Measurements from ENCODE around the gene HIPK2.

Gene HIPK2

DNA sequence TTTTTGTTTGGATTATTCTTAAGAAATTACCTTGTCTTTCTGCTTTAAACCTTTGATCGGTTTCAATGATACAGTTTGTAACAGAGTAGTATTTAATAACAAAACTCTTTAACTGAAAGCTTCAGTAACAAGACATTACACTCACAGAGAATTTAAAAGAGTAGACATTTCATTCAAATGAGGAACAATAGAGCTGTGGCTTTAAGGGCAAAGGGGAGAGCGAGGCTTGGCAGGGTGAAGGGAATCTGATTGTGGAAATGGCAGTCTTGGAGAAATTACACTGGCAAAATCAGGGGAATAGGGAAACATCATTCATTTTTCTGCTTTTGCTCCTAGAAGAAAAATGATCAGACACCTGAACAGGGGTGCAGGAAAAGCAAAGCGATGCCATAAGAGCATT, 5.1 kb upstream of the HIPK2 start:
- DNase-seq: no peak

DNA sequence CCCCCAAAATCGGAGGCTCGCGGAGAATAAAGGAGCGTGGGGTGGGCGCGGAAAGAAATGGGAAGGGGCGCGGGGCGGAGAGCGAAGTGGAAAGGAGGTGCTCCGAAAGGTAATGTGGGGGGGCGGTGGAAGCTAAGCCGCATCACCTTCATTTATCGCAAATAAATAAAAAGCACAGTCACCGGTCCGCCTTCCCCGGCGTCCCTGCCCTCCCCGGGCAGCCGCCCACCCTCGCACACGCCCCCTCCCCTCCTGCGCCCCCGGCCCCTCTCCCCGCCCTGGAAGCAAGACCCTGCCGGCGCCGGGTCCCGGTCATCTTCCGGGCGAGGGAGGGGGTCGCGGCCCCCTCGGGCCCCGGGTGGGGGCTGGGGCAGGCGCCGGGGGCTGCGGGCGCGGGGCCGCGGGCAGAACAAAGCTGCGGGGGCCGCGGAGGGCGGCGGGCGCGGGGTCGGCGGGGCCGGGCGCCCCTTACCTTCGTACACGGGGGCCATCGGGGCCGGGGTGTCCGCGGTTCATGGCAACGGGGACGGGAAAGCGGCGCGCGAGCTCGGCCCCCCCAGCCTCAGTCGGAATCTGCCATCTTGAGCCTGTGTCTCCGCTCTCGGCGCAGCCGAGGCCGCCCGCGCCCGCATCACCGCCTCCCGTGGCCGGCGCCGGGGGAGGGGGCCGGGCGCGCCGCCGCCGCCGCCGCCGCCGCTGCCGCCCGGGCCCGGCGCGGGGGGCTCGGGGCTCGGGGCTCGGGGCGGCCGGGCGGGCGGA, 486 bp downstream of the HIPK2 start:
- no peak for DNase-seq

DNA sequence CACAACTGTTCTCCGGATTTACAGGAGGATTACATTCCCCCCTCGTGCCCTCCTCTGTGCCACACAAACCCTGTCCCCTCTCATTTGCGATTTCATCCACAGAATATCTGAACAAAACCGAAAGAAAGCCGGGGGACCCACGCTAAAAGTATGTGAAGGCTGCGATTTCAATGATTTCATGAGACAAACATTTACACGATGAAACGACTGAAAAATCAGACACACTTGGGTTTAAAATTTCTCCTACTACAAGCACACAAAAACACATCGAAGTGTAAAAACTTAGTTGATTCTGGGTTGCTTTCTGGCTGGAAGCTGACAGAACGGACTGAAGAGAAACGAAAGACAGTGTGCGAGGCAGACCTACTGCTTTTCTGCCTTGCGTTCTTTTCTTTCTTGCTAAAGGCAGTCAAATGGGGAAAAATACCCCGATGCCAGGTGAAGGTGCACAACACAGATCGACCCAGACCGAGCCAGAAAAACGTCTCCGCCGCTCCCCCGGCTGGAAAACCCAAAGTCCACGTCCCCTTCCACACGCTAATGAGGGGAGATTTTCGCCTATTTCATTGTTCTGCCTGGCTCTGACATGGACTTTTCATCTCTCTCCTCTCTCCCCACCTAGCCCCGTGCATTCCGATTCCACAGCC, 1.2 kb downstream of the HIPK2 start:
- no peak for DNase-seq

DNA sequence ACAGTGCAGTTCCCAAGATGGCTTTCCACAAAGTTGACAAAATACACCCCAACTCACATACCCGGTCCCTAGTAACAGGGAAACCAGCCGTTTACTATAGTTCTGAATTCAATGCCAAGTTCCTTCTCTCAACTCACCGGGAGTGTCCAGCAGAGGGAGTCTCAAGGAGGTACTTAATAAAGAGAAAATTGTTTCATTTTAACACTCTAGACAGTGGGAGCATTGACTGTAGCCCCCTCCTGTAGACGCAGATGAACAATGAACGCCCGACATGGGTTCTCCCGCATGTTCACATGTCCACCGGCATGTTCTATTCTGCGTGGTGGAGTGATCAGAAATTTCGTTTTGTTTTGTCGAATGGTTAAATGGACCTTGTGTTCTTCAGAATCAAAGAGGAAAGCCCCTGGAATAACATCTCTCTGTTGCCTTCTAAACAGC, 1.9 kb downstream of the HIPK2 start:
- no peak for DNase-seq

DNA sequence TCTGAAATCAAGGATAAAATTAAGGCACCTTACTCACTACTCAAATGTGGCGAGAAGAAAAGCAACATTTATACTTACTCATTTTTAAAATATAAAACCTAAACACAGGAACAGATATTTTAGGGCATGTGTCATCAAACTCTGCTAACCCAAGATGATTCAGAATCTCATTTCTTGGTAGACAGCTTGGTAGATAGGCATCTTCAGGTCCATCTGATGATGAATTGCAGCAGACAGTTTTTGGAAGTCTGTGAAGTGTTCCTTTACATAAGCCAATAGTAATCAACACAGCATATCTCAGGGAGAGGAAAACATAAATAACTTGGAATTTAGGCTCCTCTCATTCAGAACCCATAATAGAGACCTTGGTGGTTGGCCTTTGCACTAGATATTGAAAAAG, 3.4 kb downstream of the HIPK2 start:
- DNase-seq: no peak

DNA sequence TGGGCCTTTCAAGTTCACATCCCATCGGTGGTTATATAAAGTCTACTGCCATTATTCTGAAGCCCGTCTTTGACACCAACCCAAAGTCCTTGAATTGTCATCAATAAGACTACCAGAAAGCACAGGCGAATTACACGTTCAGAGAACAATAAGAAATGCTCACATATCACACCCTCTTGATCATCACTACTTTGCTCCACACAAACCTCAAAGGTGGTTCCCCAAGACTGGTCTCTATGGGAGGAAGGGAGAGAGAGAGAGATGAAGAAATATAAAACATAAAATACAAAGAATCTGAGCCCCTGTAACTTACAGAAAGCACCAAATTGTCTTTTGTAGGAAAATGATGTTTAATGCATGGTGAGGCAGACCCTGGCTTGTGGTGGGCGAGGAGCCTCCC, 4.4 kb downstream of the HIPK2 start:
- no peak for DNase-seq

DNA sequence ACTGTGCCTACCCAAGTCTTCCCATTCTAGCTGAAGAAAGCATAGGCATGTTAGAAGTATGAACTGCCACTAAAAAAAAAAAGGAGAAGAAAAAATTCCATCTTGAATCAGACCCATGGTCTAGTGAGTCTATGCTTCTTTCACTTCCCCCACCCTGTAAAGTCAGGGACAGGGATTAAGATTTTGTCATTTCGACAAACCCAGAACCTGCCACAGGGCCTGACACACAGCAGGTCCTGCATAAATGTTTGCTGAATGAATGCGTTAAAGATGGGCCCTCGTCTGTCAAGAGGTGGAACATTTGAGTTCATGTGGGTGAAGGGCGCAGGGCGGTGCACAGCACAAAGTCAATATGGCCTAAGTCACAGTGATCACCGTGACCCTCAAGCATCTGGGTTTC, 4.9 kb downstream of the HIPK2 start:
- no peak for DNase-seq

DNA sequence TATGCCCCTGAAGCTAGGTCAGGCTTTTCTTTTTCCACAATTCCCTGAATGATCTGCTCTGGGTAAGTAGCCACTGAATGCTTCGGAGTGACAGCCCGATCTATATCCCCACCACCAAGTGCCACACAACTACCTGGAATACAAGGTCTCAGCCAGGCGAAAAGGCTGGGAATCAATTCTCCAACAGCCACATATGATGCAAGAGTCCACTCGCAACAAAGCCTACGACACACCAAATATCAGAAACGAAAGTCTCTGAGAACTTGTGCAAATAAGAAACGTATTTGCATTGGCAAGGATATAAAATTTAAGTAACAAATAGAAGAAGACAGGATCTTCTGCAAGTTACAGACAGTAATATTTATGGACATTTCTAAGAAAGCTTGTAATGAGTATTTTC, 5.7 kb downstream of the HIPK2 start:
- no peak for DNase-seq

DNA sequence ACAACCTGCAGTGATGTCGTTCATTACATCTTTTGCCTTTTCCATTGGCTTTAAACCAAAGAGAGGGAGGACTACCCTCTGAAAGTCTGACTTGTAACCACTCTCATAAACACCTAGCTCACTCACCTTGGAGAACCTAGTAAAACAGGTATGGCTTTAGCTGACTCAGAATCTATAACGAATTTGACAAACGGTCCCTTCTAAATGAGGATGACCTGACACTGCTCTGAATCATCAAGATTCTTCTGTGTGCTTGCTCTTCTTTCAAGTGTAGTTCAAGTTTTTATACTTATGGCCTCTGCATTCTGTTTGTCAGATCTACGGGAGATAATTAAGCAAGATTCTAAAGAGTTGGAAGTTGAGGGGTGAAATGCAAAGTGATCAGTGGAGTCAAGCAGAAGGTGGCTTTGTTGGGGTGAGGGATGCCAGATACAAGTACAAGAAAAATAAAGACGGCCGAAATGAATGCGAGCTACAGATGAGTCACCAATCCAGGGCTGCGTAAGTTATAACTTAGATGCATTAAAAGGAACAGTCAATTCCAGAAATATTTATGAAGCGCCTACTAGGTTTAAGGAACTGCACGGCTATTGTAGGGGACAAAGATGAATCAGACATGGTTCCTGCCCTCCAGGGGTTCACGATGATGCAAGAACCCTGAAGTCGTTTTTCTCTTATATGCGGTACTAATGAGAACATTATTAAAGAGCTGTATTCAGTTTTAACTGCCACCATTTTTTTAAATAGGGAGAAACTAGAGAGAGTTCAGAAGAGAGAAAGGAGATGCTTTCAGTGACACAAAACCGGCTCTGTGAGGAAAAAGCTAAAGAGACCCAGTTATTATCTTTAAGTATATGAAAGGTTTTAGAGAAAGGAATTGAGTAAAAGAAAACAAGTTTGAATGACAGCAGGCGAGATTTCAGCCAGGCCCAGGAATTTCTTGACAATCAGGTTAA, 6.5 kb downstream of the HIPK2 start:
- DNase-seq: no peak

DNA sequence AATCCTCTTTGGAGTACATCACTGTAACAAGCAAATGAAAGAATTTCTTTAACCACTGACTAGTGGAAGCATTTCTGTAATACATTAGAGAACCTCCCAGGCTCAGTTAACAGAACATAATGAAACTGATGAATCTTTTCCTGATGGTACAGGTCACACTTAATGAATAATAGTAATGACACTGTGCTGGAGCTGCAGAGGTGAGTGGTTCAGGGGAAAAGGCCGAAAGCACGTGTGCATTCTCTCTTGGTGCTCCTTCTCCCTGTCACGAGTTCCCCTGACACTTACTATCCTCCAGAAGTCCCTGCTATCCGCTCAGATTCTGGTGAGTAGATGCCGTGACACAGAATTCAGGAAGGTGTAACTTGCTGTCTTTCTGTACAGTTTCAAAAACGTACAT, 8.0 kb downstream of the HIPK2 start:
- DNase-seq: no peak

DNA sequence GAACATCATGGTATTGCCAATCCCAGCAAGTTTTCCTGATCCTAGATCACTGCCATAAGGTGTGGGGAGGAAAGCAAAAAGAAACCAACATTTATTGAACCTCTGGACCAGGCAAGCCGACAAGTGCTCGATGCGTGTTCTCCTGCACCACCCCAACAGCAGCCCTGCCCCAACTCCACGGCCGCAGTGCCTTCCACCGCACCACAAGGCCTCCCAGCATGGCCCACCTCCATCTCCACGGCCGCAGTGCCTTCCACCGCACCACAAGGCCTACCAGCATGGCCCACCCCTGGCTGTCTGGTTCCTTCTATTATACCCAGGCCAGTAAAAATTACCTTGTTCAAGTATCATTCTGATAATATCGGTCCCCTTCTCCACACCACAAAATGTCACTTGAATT, 8.7 kb downstream of the HIPK2 start:
- DNase-seq: no peak

DNA sequence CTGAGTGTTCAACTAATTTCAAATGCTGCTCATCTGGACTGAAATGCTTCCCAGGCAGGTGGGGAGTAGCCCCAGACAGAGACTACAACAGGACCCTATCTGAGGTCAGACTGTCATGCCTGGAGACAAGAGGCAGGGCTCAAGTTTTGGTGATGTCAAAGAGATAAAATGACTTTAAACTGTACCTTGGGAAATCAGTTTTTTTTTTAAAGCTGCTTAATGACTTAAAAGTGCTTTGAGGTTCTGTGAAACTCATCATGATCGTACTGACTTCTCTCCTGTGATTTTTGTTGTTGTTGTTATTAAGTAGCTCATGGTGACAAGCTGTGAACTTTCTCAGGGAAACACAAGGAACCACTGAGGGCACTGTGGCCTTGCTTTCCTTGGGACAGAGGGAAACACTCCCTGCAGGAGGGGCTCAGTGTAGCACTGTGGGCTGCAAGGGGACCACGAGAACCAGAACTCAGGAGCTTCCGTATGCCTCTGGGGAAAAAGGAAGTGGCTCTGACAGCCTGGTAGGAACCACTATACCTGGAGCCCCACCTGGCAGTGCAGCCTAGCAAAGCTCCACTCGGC, 9.5 kb downstream of the HIPK2 start:
- no peak for DNase-seq

DNA sequence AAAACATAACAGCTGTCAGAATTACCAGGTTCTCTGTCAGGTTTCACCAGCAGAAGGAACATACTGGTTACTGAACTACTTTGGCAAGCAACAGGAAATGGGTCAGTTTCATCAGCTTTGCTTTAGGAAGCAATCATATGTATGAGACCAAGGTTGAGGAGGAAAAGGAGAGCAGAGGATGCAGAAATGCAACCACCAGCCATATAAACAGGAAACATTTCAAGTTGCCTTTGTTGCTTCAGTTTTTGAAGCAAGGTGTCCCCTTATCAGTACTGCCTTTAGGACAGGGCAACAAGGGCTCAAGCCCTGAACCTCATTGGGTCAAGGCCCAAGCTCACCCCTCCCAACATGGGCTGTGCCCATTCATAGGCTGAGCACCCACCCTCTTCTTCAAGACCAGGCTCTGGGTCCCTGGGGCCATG, 10.2 kb downstream of the HIPK2 start:
- DNase-seq: no peak

DNA sequence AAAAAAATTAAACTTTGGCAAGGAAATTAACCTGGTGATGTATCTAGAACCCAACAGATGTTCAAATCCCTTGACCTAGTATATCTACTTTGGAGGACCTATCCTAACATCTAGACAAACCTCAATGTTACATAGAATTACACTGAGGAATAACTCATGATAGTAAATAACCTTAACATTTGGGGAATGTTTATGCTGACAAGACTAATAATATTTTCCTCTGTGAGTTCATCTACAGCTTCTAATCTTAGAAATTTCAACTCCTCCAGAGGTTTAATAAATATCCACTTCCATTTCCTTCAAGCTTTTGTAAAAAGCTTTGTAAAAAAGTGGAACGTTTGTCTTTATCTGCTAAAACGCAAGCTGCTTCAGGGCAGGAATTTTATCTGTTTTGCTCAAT, 12.7 kb downstream of the HIPK2 start:
- DNase-seq: no peak

DNA sequence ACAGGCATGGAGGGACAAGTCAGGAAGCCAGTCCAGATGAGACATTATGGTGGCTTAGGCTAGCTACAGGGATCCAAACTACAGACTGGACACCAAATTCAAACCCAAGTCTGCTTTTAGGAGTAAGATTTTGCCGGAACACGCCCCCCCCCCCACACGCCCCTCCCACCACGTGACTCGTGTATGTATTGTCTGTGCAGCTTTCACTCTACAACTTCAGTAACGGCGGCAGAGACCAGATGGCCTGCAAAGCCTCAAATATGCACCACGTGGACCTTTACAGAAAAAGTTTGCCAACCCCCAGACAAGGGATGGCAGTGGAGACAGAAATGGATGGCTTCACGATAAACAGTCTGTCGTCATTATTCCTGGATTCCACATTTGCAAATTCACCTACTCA, 14.5 kb downstream of the HIPK2 start:
- DNase-seq: no peak

DNA sequence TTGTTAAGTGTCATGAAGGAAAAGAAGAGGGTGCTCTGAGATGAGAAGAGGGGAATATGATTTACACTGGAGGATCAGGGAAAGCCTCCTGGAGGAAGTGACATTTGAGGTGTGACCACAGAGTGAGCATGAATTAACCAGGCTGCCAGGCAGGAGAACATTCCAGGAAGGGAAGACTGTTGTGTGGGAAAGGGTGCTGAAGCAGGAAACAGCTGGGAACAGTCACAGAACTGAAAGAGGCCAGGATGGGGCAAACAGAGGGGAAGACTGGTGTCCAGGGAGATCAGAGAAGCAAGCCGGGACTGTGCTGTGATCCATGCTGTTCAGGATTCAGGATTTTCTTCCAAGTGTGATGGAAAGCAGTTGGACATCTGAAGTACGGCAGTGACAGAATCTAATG, 14.9 kb downstream of the HIPK2 start:
- no peak for DNase-seq

DNA sequence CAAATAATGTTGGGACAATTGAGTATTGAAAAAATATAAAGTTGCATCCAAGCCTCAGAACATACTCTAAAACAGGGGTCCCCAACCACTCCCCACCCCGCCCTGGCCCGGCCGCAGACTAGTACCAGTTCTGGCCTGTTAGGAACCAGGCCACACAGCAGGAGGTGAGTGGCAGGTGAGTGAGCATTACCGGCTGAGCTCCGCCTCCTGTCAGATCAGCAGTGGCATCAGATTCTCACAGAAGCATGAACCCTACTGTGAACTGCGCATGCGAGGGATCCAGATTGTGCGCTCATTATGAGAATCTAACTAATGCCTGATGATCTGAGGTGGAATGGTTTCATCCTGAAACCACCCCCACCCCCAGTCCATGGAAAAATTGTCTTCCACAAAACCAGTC, 19.4 kb downstream of the HIPK2 start:
- DNase-seq: no peak

DNA sequence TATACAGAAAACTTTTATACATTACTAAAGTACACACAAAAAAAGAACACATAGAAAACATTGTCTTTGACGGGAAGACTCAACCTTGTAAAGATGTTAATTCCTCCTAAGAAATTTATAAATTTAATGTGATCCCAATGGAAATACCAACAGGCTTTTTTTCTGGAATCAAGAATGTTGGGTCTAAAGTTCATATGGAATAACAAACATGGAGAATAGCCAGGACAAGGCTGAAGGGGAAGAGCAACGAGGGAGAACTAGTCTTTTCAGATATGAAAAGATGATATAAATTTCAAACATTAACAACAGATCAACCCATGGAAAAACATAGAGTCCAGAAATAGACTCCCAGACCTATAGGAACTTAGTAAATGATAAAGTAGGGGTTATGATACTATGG, 19.8 kb downstream of the HIPK2 start:
- no peak for DNase-seq

DNA sequence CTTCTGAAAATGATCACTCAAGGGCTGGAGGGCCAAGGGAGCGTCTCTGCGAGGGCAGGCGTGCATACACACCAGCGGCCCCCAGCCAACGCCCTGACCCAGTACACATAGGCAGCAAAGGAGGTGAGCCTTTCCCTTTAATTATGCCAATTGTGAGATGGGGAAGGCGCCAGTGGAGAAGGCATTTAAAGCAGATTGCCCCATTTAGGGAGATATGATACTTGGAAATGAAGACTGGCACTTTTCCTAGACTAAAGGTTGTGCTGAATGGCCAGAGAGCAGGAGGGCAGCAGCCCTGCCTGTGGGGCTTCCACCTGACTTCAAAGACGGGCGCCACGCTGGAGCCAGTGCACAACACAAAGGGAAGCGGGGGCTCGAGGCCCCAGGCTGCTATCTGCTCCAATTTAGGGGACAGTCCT, 24.1 kb downstream of the HIPK2 start:
- no peak for DNase-seq

DNA sequence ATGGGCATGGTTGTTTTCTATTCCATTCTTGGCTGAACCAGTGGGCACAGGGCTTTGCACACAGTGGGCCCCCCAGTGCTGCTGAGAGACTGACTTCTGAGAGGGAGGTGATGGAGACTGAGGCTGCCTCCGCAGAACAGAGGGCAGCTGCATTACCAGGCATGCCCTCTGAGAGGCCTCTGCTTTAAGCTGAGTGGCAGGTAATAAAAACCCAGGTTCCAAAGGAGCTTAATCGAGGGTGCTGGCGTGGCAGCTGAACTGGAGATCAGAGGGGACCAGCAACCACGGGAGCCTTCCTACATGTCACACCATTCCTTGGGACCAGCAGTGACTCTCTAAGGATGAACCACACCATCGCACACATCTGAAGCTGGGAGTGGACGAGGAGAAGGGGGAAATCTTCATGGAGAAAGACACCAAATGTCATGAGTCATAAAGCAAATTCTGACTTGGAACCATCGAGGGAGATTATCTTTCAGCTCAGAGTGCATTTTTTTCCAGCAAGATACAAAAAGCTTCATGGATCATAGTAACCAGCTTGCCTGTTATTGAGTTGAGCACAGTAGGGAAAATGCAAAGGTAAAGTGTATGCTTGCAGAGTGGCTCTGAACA, 24.6 kb downstream of the HIPK2 start:
- no peak for DNase-seq

DNA sequence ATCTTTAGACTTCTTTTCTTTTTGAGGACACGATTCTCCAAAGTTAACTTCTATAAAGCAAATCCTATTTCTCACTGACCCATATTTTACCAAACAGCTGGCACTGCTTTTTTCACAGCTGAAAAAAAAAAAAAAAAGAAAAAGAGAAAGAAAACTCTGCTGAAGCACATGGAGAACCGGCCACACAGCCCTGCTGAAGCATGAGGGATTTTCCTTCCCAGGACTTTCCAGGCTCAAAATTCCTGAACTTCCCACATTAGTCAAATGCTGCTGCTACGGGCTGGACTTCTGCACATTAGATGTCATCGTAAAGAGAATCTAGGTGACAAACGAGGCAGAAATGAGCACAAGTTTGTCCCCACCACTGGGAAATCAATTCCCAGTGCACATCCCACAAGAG, 25.2 kb downstream of the HIPK2 start:
- DNase-seq: no peak

DNA sequence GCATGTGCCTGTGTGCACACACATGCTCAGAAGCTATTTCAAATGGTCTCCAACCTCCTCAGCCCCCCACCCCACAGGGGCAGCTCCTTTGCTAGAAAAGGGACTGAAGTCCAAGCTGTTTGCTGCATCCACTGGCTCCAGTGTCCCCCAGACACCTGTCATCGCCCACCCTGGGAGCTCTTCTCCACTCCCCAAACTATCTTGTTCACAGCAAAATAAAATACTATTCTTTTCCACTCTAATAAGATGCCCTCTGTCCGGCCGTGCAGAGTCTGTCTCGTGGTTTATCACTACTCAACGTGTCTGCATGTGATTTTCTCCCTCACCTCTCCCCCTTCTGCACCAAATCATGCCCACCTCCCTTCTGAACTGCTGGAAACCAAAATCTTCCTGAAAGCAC, 25.6 kb downstream of the HIPK2 start:
- no peak for DNase-seq
